HG03442 (cell line): ENCODE results near the gene CSDE1.

ENCODE experiments used
- ATAC-seq: cut with Tn5 transposase; IDR thresholded peaks from one replicate; pipeline ENCODE4 v1.9.1; 2021; ENCODE audit warnings: mild to moderate bottlenecking, moderate library complexity; ENCODE audit not compliant: unreplicated experiment

CSDE1 gene

DNA sequence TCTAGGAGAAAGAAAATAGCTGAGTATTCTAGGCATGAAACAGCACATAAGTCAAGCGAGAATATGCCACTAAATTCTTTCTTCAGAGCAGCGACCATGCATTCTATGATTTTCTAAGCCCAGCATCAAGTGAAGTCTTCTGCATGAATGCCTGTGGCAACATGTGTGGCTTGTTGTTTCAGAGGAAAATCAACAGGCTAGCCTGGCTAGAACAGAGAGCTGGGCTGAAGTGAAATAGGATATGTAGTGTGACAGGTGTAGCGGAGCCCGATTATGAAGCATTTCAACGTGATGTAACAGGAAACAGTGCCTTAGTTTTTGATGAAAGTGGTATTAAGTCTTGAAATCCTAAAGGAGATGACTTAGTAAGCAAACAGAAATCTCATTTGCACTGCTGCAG, 7.0 kb downstream of the CSDE1 start:
- ATAC-seq: no peak

GRCh38 chr1:114749835-114750234, 7.9 kb downstream of the CSDE1 start:
- ATAC-seq: no peak

GRCh38 chr1:114746450-114747121, 11.2 kb downstream of the CSDE1 start:
- no peak for ATAC-seq

DNA sequence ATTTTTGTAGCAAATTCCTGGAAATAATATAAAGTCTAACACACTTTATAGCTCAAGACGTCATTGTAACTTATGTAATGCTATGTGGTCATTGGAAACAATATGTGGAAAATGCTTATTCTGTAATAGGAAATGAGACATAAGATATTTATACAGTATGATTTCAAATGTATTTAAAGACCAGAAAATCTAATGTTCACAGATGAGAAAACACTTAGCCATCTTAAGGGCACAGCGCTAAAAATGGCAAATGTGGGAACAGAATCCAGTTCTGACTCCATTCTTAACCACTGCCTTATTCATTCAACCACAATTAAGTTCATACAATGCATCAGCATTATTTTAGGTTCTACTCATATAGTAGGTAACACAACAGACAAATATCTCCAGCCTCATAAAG, 12.5 kb downstream of the CSDE1 start:
- ATAC-seq: no peak

GRCh38 chr1:114741963-114742746, 15.6 kb downstream of the CSDE1 start:
- ATAC-seq: no peak

DNA sequence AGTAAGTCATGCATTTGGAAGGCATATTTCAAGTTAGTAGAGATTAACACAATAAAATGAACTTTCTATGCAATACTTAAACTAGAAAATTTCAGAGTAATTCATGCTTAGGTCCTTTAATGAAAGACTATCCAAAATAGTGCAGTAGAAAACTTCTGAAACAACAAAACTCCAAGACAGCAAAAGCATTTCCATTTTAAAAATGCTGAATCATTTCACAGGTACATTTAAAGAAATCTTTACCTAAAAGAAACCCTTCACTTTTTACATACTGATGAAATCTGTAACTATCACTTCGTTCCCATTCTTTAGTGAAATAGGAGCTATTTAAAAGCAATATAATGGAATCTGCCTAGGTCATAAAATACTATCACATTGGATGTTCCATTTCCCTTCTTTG, 17.5 kb downstream of the CSDE1 start:
- no peak for ATAC-seq

DNA sequence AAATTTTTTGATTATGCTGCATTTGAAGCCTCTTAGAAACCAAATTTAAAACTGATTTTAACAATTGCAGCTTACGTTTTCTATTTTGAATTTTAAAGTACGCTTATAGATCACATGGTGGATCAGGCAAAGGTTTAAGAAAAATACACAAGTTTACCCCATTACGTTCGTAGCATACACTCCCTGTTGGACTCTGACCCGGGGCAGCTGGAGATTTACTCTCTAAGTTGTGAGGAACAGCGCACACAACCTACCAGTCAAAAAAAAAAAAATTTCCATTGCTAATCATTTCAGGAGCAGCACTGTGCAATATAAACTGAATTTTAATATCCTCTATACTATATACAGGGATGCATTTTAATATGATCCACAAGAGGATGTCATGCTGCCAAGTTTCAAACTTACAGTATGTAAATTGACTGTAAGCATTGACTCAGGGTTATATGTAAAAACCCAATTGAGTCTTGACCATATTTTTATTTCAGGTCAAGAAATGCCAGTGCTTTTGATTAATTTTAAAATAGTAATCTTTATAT, 20.4 kb downstream of the CSDE1 start:
- no peak for ATAC-seq

- ATAC-seq: no peak
These were observed 22.3 kb downstream of the CSDE1 start for GRCh38 chr1:114735479-114735878.

DNA sequence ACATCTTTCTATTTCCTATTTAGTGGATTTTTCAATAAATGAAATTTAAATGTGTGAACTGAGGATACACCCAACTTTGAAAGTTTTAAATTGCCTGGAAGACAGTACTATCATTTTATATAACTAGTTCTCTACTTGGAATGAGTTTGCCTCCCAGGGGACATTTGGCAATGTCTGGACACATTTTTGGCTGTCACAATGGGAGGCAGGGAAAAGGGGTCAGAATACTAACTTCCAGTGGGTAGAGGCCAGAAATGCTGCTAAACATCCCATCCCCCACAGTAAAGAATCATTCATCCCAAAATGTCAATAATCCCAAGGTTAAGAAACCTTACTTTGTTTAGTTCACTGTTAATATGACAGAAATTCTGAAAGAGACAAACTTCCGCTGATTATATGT, 28.0 kb downstream of the CSDE1 start:
- no peak for ATAC-seq

GRCh38 chr1:114728553-114728952, 29.2 kb downstream of the CSDE1 start:
- no peak for ATAC-seq

DNA sequence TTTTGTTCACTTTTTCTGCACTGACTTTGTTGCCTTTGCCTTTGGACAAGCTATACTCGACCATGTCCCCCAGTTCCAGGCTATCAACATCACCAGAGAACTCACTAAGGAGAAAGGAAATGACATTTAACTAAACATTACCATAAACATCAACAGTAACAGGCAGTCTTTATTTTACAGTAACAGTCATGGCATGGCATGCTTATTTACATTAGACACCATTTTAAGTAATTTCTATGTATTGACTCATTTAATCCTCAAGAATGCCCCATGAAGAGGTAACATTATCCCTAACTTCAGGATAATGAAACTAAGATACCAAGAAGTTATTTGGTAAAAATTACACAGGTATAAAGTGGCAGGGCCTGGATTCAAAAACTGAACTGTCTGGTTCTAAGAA, 32.6 kb downstream of the CSDE1 start:
- ATAC-seq: no peak

DNA sequence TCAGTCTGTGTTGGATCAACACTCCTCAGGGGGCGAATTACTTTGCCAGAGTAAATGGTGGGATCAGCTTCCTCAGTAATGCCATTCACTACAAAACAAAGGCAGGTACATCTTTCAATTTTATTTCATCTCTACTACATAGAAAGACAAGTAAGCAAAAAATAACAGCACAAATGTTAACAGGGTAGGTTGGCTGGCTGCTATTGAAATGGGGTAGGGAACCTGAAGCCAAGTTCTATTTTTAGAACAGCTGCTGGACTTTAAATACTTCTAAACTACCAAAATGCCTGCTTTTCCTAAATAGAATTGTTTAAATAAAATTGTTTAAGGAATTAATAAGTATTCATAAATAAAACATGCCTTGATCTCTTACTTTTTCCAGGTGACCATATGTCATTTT, 33.9 kb downstream of the CSDE1 start:
- no peak for ATAC-seq

GRCh38 chr1:114723457-114723856, 34.3 kb downstream of the CSDE1 start:
- ATAC-seq: no peak

- ATAC-seq: no peak
These were observed 37.3 kb downstream of the CSDE1 start for GRCh38 chr1:114720492-114720891.

DNA sequence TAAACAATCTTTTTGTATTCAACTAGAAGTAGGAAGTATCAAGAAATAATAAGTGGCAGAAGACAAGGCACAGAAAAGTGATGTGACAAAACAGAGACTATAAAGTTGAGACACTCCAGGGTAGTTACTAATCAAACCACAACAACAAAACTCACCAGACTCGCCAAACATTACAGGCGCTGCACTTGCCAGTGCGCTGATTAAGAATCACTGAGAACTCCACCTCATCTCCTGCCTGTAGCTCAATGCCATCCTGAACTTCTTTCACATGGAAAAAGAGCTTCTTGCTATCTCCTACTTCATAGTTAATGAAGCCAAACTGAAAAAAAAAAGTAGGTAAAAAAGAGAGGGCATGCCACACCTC, 38.4 kb downstream of the CSDE1 start:
- ATAC-seq: no peak

DNA sequence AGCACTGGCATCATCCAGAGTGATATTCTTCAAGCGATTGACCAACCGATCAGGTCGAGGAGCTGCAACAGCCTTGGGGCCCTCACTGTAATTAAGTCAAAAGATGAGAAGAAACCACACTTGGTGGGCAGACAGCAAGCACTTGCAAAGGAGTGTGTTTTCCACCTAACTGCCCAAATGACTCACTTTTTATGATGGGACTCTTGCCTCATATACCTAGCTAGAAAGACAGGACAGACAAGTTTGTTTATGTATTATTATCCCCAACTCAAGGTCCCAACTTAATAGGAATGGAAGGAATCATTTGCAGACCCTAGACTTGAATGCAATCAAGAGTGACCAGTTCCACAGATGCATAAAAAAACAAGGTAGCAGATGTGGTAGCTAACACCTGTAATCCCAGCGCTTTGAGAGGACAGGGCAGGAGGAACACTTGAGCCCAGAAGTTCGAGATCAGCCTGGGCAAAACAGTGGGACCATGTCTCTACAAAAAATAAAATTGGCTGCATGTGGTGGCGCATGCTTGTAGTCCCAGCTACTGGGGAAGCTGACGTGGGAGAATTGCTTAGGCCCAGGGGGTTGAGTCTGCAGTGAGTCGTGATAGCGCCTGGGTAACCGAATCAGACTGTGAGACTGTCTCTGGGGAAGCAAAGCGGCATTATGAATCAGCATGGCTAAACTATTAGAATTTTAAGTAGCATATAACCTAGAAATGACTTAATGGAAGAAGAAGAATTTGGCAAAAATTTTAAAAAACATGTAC, 38.9 kb downstream of the CSDE1 start:
- ATAC-seq: no peak

- peak; percentile 89 for ATAC-seq
These were observed 41.2 kb downstream of the CSDE1 start, which contains the start of gene NRAS for GRCh38 chr1:114716304-114717170. TSS of gene NRAS (minus strand) at chr1:114716771. CDS start at chr1:114716160, 611 bp downstream.

- ATAC-seq: no peak
These were observed 41.9 kb downstream of the CSDE1 start for GRCh38 chr1:114715952-114716303.

GRCh38 chr1:114712977-114713376, 44.8 kb downstream of the CSDE1 start:
- no peak for ATAC-seq

GRCh38 chr1:114710360-114710759, 47.4 kb downstream of the CSDE1 start:
- no peak for ATAC-seq

GRCh38 chr1:114707604-114708003, 50.2 kb downstream of the CSDE1 start:
- ATAC-seq: no peak
